Measurements from ENCODE around the gene SNRPA. TPM values are rescaled to one million over a fixed set of nuclear protein-coding genes. Genes with fewer than 3 reads are reported as not detected.
"Not testable (repeated sequence)": the region's sequence is repeated elsewhere in the genome, so short reads cannot be mapped to it uniquely, and the experiment has no call there.

Gene SNRPA
- total and polyA plus RNA-seq, 8 donors = 4.9 to 258 (median 58.8) TPM

DNA sequence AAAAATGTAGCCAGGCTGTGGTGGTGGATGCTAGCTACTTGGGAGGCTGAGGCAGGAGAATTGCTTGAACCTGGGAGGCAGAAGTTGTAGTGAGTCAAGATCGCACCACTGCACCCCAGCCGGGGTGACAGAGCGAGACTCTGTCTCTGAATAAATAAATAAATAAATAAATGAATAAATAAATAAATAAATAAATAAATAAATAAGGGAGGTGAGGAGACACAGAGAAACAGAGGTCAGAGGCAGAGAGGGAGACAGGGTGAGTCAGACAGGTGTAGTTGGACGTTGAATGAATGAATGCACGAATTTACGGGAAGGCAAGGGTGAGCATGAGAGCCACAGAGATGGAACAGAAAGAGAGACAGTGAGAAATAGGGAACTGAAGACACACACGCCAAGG lies 30.1 kb downstream of the SNRPA start:
- H3K27me3 ChIP-seq = no peaks in the 10 kb centered on the region
- no peak for DNase-seq
- H3K4me3 ChIP-seq = no peak overlapping the region
- intact Hi-C loops (cut with DNase I; ENCODE audit: low total_unique reads) = no loop called here
- 93 to 99% (median 95%) methylated on average over 7 of the region's 7 CpGs for WGBS, 5 donors
- no peaks in the 10 kb centered on the region for H3K9me3 ChIP-seq
- TF ChIP-seq POLR2A (IDR thresholded peaks at IDR 0.05) (no peak), EP300 (IDR thresholded peaks at IDR 0.05) (no peak), POLR2AphosphoS5 (IDR thresholded peaks at IDR 0.05) (no peak)
- TF ChIP-seq, protein P1, sequence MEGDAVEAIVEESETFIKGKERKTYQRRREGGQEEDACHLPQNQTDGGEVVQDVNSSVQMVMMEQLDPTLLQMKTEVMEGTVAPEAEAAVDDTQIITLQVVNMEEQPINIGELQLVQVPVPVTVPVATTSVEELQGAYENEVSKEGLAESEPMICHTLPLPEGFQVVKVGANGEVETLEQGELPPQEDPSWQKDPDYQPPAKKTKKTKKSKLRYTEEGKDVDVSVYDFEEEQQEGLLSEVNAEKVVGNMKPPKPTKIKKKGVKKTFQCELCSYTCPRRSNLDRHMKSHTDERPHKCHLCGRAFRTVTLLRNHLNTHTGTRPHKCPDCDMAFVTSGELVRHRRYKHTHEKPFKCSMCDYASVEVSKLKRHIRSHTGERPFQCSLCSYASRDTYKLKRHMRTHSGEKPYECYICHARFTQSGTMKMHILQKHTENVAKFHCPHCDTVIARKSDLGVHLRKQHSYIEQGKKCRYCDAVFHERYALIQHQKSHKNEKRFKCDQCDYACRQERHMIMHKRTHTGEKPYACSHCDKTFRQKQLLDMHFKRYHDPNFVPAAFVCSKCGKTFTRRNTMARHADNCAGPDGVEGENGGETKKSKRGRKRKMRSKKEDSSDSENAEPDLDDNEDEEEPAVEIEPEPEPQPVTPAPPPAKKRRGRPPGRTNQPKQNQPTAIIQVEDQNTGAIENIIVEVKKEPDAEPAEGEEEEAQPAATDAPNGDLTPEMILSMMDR (IDR thresholded peaks at IDR 0.05) = no peak
- H3K27ac ChIP-seq = no peak overlapping the region
- peaks cover 4 to 48% (median 27%) of the 10 kb centered on the region in 4 donors for H3K36me3 ChIP-seq
- peaks cover 13 to 23% (median 19%) of the 10 kb centered on the region in 4 donors for H3K4me1 ChIP-seq

- no peak overlapping the region for H3K4me3 ChIP-seq
- no peak overlapping the region for H3K27ac ChIP-seq
- WGBS, 5 donors = 87 to 97% (median 95%) methylated on average over 4 to 14 of the region's 14 CpGs
- DNase-seq = no peak
- no peaks in the 10 kb centered on the region for H3K27me3 ChIP-seq
- H3K36me3 ChIP-seq = peaks cover 4 to 70% (median 51%) of the 10 kb centered on the region in 4 donors
- H3K9me3 ChIP-seq = no peaks in the 10 kb centered on the region
- no peak for TF ChIP-seq EP300 (IDR thresholded peaks at IDR 0.05)
- intact Hi-C loops (cut with DNase I; ENCODE audit: low total_unique reads) = no loop called here
- peaks cover 5 to 10% (median 6%) of the 10 kb centered on the region in 4 donors for H3K4me1 ChIP-seq
These were observed 32.7 kb downstream of the SNRPA start for GRCh38 chr19:40783711-40784110.

GRCh38 chr19:40784146-40784545 lies 33.1 kb downstream of the SNRPA start:
- 96 to 100% (median 97%) methylated on average over 2 of the region's 2 CpGs for WGBS, 5 donors
- DNase-seq; H3K4me1 ChIP-seq; H3K9me3 ChIP-seq; H3K27ac ChIP-seq; intact Hi-C loops (cut with DNase I; ENCODE audit: low total_unique reads); H3K27me3 ChIP-seq; H3K4me3 ChIP-seq: not testable (repeated sequence)
- peaks cover 4 to 74% (median 55%) of the 10 kb centered on the region in 4 donors for H3K36me3 ChIP-seq

GRCh38 chr19:40785526-40785925 lies 34.5 kb downstream of the SNRPA start:
- no peak for TF ChIP-seq POLR2A (IDR thresholded peaks at IDR 0.05)
- TF ChIP-seq, protein P1 (IDR thresholded peaks at IDR 0.05) = no peak
- TF ChIP-seq EP300 (IDR thresholded peaks at IDR 0.05) = no peak
- no peak for TF ChIP-seq POLR2AphosphoS5 (IDR thresholded peaks at IDR 0.05)
- no peaks in the 10 kb centered on the region for H3K27me3 ChIP-seq
- WGBS, 5 donors = 56 to 86% (median 79%) methylated on average over 1 of the region's 1 CpG
- no peaks in the 10 kb centered on the region for H3K9me3 ChIP-seq
- peaks cover 8 to 81% (median 67%) of the 10 kb centered on the region in 4 donors for H3K36me3 ChIP-seq
- no peak for DNase-seq
- intact Hi-C loops (cut with DNase I; ENCODE audit: low total_unique reads) = no loop called here
- no peak overlapping the region for H3K27ac ChIP-seq
- no peaks in the 10 kb centered on the region for H3K4me1 ChIP-seq
- no peak overlapping the region for H3K4me3 ChIP-seq

DNA sequence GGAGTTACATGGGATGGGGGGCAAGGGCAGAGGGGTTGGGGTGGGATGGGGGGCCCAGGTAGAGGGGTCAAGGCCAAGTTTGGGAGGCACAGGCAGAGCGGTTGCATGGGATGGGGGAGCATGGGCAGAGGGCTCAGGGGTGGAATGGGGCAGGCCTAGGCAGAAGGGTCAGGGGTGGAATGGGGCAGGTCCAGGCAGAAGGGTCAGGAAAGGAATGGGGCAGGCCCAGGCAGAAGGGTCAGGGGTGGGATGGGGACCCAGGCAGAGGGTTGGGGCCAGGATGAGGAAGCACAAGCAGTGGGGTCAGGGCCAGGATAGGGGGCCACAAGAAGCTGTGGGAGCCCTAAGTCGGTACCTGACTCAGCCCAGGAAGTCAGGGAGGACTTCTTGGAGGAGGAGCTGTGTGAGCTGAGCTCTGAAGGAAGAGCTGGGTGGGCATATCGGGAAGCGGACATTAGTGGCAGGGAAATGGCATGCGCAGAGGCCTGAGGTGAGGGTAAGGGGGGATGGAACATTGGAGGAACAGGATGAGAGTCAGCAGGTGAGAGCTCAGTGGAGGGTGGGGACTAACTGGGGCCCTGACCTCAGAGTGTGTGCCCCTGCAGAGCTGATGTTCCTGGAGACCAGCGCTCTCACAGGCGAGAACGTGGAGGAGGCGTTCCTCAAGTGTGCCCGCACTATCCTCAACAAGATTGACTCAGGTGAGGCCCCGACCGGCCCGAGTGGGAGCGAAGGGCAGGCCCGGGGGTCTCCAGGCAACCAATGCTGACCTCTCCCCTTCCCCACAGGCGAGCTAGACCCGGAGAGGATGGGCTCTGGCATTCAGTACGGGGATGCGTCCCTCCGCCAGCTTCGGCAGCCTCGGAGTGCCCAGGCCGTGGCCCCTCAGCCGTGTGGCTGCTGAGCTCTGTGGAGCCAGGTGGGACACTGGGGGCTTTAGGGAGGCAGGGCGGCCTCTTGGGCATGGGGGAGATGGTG lies 35.3 kb downstream of the SNRPA start:
- H3K9me3 ChIP-seq = no peaks in the 10 kb centered on the region
- no peak overlapping the region for H3K4me3 ChIP-seq
- intact Hi-C loops (cut with DNase I; ENCODE audit: low total_unique reads) = no loop called here
- peaks cover 0 to under 1% (median 0%) of the 10 kb centered on the region in 4 donors for H3K4me1 ChIP-seq
- DNase-seq = no peak
- WGBS, 5 donors = 90 to 94% (median 91%) methylated on average over 23 to 25 of the region's 25 CpGs
- TF ChIP-seq POLR2AphosphoS5 (IDR thresholded peaks at IDR 0.05) (no peak), EP300 (IDR thresholded peaks at IDR 0.05) (no peak), POLR2A (IDR thresholded peaks at IDR 0.05) (no peak)
- TF ChIP-seq, protein P1 (IDR thresholded peaks at IDR 0.05) = no peak
- H3K27ac ChIP-seq = no peak overlapping the region
- peaks cover 8 to 87% (median 75%) of the 10 kb centered on the region in 4 donors for H3K36me3 ChIP-seq
- no peaks in the 10 kb centered on the region for H3K27me3 ChIP-seq
